ENCODE measurements around the gene ZNF280B. TPM values are rescaled to one million over a fixed set of nuclear protein-coding genes. Genes with fewer than 3 reads are reported as not detected.
"Not testable (repeated sequence)": the region's sequence is repeated elsewhere in the genome, so short reads cannot be mapped to it uniquely, and the experiment has no call there.

The ZNF280B gene
- total RNA-seq, 2 experiments from 2014 or later = 1.7 to 1.8 TPM

- Mint-ChIP-seq H3K4me1 (ENCODE audit: low read depth) (no peaks in the 10 kb centered on the region), H3K27me3 (ENCODE audit: low read depth) (no peaks in the 10 kb centered on the region), H3K27ac (no peak overlapping the region), H3K36me3 (ENCODE audit: low read depth) (peaks cover 19% of the 10 kb centered on the region), H3K9me3 (no peaks in the 10 kb centered on the region), H3K4me3 (no peak overlapping the region)
- CTCF ChIA-PET = interaction anchor here (0.8 kb wide), 1 partner anchor 23 kb away, joined by 3 read pairs; the partner anchor contains the start of gene ZNF280B
- DNase-seq = no peak
- intact Hi-C loops (cut with micrococcal nuclease) = no loop called here
Measured at GRCh38 chr22:22486132-22486899, 22.2 kb downstream of the ZNF280B start.

GRCh38 chr22:22485524-22485923, 23.0 kb downstream of the ZNF280B start:
- Mint-ChIP-seq H3K4me1 (ENCODE audit: low read depth) (no peaks in the 10 kb centered on the region), H3K27ac (no peak overlapping the region), H3K27me3 (ENCODE audit: low read depth) (no peaks in the 10 kb centered on the region), H3K36me3 (ENCODE audit: low read depth) (peaks cover 15% of the 10 kb centered on the region), H3K9me3 (no peaks in the 10 kb centered on the region), H3K4me3 (no peak overlapping the region)
- intact Hi-C loops (cut with micrococcal nuclease) = no loop called here
- DNase-seq = no peak
- CTCF ChIA-PET = interaction anchor here (0.8 kb wide), 1 partner anchor 23 kb away, joined by 3 read pairs; the partner anchor contains the start of gene ZNF280B

GRCh38 chr22:22484023-22484422, 24.5 kb downstream of the ZNF280B start:
- CTCF ChIA-PET = interaction anchor here (0.5 to 0.6 kb wide), 2 partner anchors 25 to 346 kb away, joined by 3 read pairs; no protein-coding TSS in a partner anchor
- Mint-ChIP-seq H3K36me3 (ENCODE audit: low read depth) (peaks cover 14% of the 10 kb centered on the region), H3K27me3 (ENCODE audit: low read depth) (no peaks in the 10 kb centered on the region), H3K4me1 (ENCODE audit: low read depth) (no peaks in the 10 kb centered on the region), H3K9me3 (no peaks in the 10 kb centered on the region), H3K4me3 (no peak overlapping the region), H3K27ac (no peak overlapping the region)
- no peak for DNase-seq
- intact Hi-C loops (cut with micrococcal nuclease) = no loop called here

DNA sequence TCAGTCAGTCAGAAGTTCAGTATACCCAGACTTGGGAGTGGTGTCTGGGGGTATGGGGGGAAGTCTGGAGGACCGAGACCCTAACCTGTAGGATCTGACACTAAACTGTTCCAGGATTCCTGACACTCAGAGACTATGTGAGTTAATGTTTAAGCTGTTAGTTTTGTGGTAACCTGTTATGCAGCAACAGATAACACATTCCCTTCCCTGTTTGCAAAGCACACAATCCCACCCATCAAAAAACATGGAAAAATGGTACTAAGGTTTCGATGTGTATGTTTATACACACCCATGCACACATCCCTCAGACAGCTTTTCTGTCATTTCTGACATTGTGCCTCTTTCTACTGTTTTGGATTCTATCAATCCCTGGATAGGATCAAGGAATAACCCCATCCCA, 27.6 kb downstream of the ZNF280B start:
- H3K4me3 Mint-ChIP-seq = no peak overlapping the region
- no peaks in the 10 kb centered on the region for H3K9me3 Mint-ChIP-seq
- H3K27ac Mint-ChIP-seq = no peak overlapping the region
- intact Hi-C loops (cut with micrococcal nuclease) = no loop called here
- no peak for DNase-seq
- no peaks in the 10 kb centered on the region for H3K4me1 Mint-ChIP-seq (ENCODE audit: low read depth)
- CTCF ChIA-PET = interaction anchor here (0.8 kb wide), 1 partner anchor 307 kb away, joined by 3 read pairs; no protein-coding TSS in a partner anchor
- H3K27me3 Mint-ChIP-seq (ENCODE audit: low read depth) = no peaks in the 10 kb centered on the region
- peaks cover 7% of the 10 kb centered on the region for H3K36me3 Mint-ChIP-seq (ENCODE audit: low read depth)

GRCh38 chr22:22479999-22480532, 28.5 kb downstream of the ZNF280B start:
- H3K9me3 Mint-ChIP-seq = no peaks in the 10 kb centered on the region

GRCh38 chr22:22479116-22479515, 29.4 kb downstream of the ZNF280B start:
- Mint-ChIP-seq H3K27ac (no peak overlapping the region), H3K36me3 (ENCODE audit: low read depth) (no peaks in the 10 kb centered on the region), H3K9me3 (no peaks in the 10 kb centered on the region), H3K4me1 (ENCODE audit: low read depth) (no peaks in the 10 kb centered on the region), H3K27me3 (ENCODE audit: low read depth) (no peaks in the 10 kb centered on the region), H3K4me3 (no peak overlapping the region)
- no peak for DNase-seq
- CTCF ChIA-PET = no interaction called here
- intact Hi-C loops (cut with micrococcal nuclease) = no loop called here

More at GRCh38 chr22:22479999-22480532, 28.5 kb downstream of the ZNF280B start:
- CTCF ChIA-PET = interaction anchor here (0.8 kb wide), 1 partner anchor 308 kb away, joined by 3 read pairs; no protein-coding TSS in a partner anchor
- Mint-ChIP-seq H3K27ac (no peak overlapping the region), H3K36me3 (ENCODE audit: low read depth) (peaks cover 2% of the 10 kb centered on the region), H3K4me1 (ENCODE audit: low read depth) (no peaks in the 10 kb centered on the region), H3K27me3 (ENCODE audit: low read depth) (no peaks in the 10 kb centered on the region), H3K4me3 (no peak overlapping the region)
- DNase-seq = no peak
- intact Hi-C loops (cut with micrococcal nuclease) = no loop called here

DNA sequence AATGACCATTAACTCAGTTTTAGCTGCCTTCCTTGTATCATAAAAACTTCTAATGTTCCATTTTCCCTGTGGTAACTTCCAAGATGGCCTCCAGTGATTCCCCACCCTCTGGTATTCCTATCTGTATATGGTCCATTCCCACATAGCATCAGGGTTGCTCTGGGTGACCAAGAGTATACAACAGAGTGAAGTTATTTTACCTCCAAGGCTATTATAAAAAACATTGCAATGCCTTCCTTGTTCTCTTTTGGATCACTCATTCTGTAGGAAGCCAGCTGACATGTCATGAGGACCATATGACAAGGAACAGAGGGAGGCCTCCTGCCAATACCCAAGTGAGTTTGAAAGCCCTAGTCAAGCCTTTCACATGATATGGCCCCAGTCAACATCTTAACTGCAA, 30.1 kb downstream of the ZNF280B start:
- CTCF ChIA-PET = no interaction called here
- H3K4me3 Mint-ChIP-seq = no peak overlapping the region
- no peaks in the 10 kb centered on the region for H3K27me3 Mint-ChIP-seq (ENCODE audit: low read depth)
- intact Hi-C loops (cut with micrococcal nuclease) = no loop called here
- no peak for DNase-seq
- no peaks in the 10 kb centered on the region for H3K36me3 Mint-ChIP-seq (ENCODE audit: low read depth)
- no peak overlapping the region for H3K27ac Mint-ChIP-seq
- no peaks in the 10 kb centered on the region for H3K9me3 Mint-ChIP-seq
- H3K4me1 Mint-ChIP-seq (ENCODE audit: low read depth) = no peaks in the 10 kb centered on the region

DNA sequence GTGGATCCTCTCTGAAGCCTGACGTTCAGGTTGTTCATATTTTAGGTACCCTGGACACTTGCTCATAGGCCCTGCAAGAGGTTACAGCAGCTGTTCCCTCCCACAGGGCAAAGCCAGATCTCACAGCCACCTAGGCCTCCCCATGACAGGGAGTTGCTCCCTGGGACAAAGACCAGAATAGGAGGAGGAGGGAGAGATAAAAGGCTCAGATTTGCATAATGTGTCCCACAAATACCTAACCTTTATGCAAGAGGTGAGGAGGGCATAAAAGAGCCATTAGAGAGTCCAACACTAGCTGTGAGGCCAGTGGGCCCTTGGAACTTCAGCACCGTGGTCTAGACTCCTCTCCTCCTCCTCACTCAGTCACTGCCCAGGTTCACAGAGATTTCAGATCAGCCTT, 33.8 kb downstream of the ZNF280B start:
- intact Hi-C loops (cut with micrococcal nuclease) = no loop called here
- no peak overlapping the region for H3K27ac Mint-ChIP-seq
- H3K27me3 Mint-ChIP-seq (ENCODE audit: low read depth) = no peaks in the 10 kb centered on the region
- CTCF ChIA-PET = interaction anchor here (0.9 to 1.1 kb wide), 2 partner anchors 12 to 116 kb away, joined by 3 read pairs; no protein-coding TSS in a partner anchor
- H3K4me3 Mint-ChIP-seq = no peak overlapping the region
- no peaks in the 10 kb centered on the region for H3K4me1 Mint-ChIP-seq (ENCODE audit: low read depth)
- no peaks in the 10 kb centered on the region for H3K36me3 Mint-ChIP-seq (ENCODE audit: low read depth)
- no peak for DNase-seq
- peaks cover 2% of the 10 kb centered on the region for H3K9me3 Mint-ChIP-seq

DNA sequence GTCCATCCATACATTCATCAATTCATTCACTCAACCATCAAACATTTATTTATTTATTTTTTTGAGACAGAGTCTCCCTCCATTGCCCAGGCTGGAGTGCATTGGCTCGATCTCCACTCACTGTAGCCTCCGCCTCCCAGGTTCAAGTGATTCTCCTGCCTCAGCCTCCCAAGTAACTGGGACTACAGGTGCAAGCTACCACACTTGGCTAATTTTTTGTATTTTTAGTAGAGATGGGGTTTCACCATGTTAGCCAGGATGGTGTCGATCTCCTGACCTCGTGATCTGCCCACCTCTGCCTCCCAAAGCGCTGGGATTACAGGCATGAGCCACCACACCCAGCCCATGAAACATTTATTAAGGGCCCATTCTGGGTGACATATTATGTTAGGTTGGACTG, 37.4 kb downstream of the ZNF280B start:
- H3K4me3 Mint-ChIP-seq; intact Hi-C loops (cut with micrococcal nuclease); DNase-seq; H3K27ac Mint-ChIP-seq; H3K4me1 Mint-ChIP-seq (ENCODE audit: low read depth); H3K27me3 Mint-ChIP-seq (ENCODE audit: low read depth); CTCF ChIA-PET; H3K36me3 Mint-ChIP-seq (ENCODE audit: low read depth): not testable (repeated sequence)
- peaks cover 16% of the 10 kb centered on the region for H3K9me3 Mint-ChIP-seq

GRCh38 chr22:22469527-22469926, 39.0 kb downstream of the ZNF280B start:
- DNase-seq = no peak
- CTCF ChIA-PET = interaction anchor here (0.5 to 0.7 kb wide), 2 partner anchors 40 to 113 kb away, joined by 3 read pairs; no protein-coding TSS in a partner anchor
- Mint-ChIP-seq H3K36me3 (ENCODE audit: low read depth) (no peaks in the 10 kb centered on the region), H3K27me3 (ENCODE audit: low read depth) (peaks cover 11% of the 10 kb centered on the region), H3K27ac (no peak overlapping the region), H3K4me1 (ENCODE audit: low read depth) (no peaks in the 10 kb centered on the region), H3K9me3 (peaks cover 16% of the 10 kb centered on the region), H3K4me3 (no peak overlapping the region)
- intact Hi-C loops (cut with micrococcal nuclease) = no loop called here

- intact Hi-C loops (cut with micrococcal nuclease); H3K36me3 Mint-ChIP-seq (ENCODE audit: low read depth); H3K4me1 Mint-ChIP-seq (ENCODE audit: low read depth); DNase-seq; H3K27ac Mint-ChIP-seq; H3K4me3 Mint-ChIP-seq: not testable (repeated sequence)
- H3K9me3 Mint-ChIP-seq = peaks cover 16% of the 10 kb centered on the region
- H3K27me3 Mint-ChIP-seq (ENCODE audit: low read depth) = peaks cover 16% of the 10 kb centered on the region
- CTCF ChIA-PET = interaction anchor here (0.5 to 0.7 kb wide), 2 partner anchors 41 to 112 kb away, joined by 3 read pairs; no protein-coding TSS in a partner anchor
Measured at GRCh38 chr22:22468794-22469469, 39.6 kb downstream of the ZNF280B start.

DNA sequence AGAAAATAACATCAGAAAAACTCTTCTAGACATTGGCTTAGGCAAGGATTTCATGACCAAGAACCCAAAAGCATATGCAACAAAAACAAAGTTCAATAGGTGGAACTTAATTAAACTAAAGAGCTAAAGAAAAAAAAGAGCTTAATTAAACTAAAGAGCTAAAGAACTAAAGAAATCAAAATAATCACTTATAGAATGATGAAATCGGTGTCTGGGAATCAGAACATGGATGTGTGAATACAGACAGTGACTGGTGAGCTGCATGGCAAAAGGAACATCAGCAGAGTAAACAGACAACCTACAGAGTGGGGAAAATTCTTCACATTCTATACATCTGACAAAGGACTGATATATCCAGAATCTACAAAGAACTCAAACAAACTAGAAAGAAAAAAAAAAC, 41.4 kb downstream of the ZNF280B start:
- H3K4me1 Mint-ChIP-seq (ENCODE audit: low read depth) = no peaks in the 10 kb centered on the region
- peaks cover 27% of the 10 kb centered on the region for H3K27me3 Mint-ChIP-seq (ENCODE audit: low read depth)
- no peak for DNase-seq
- no peak overlapping the region for H3K4me3 Mint-ChIP-seq
- intact Hi-C loops (cut with micrococcal nuclease) = no loop called here
- peaks cover 16% of the 10 kb centered on the region for H3K9me3 Mint-ChIP-seq
- H3K36me3 Mint-ChIP-seq (ENCODE audit: low read depth) = no peaks in the 10 kb centered on the region
- CTCF ChIA-PET = interaction anchor here (0.8 to 6.6 kb wide), 5 partner anchors 20 to 122 kb away, joined by 3 to 44 read pairs (median 3); no protein-coding TSS in a partner anchor
- no peak overlapping the region for H3K27ac Mint-ChIP-seq
